ENCODE measurements around the gene RBKS.

The RBKS gene

GRCh38 chr2:27890146-27890923 lies at the start of gene RBKS, which contains the start of gene BABAM2:
TSS of gene RBKS (minus strand) at chr2:27890387. CDS start at chr2:27890345, 42 bp downstream.
TSS of gene BABAM2 (plus strand) at chr2:27890729. CDS start at chr2:27894557, 3,828 bp downstream.
- peak; percentile 81 for DNase-seq

GRCh38 chr2:27935026-27935425 lies 44.8 kb upstream of the RBKS start:
- DNase-seq, result no peak

- DNase-seq, result no peak
Observed at GRCh38 chr2:27932396-27932795, 42.2 kb upstream of the RBKS start.

- DNase-seq, result no peak
Observed at GRCh38 chr2:27931361-27931950, 41.3 kb upstream of the RBKS start.

GRCh38 chr2:27929916-27930486 lies 39.8 kb upstream of the RBKS start:
- no peak for DNase-seq

- no peak for DNase-seq
Observed at GRCh38 chr2:27925766-27926472, 35.7 kb upstream of the RBKS start.

GRCh38 chr2:27922842-27923241 lies 32.7 kb upstream of the RBKS start:
- DNase-seq, result no peak

GRCh38 chr2:27921880-27922547 lies 31.8 kb upstream of the RBKS start:
- no peak for DNase-seq

- no peak for DNase-seq
Observed at GRCh38 chr2:27921424-27921823, 31.2 kb upstream of the RBKS start.

- DNase-seq, result no peak
Observed at GRCh38 chr2:27920148-27920885, 30.1 kb upstream of the RBKS start.

- no peak for DNase-seq
Observed at GRCh38 chr2:27916293-27916995, 26.3 kb upstream of the RBKS start.

GRCh38 chr2:27915874-27916273 lies 25.7 kb upstream of the RBKS start:
- DNase-seq, result peak; percentile 26

- DNase-seq, result no peak
Observed at GRCh38 chr2:27915191-27915590, 25.0 kb upstream of the RBKS start.

- DNase-seq, result no peak
Observed at GRCh38 chr2:27914805-27915175, 24.6 kb upstream of the RBKS start.

- no peak for DNase-seq
Observed at GRCh38 chr2:27914041-27914804, 24.0 kb upstream of the RBKS start.

GRCh38 chr2:27912512-27912911 lies 22.3 kb upstream of the RBKS start:
- DNase-seq, result no peak

GRCh38 chr2:27911458-27912210 lies 21.4 kb upstream of the RBKS start:
- no peak for DNase-seq

GRCh38 chr2:27909901-27910300 lies 19.7 kb upstream of the RBKS start:
- DNase-seq, result no peak

- no peak for DNase-seq
Observed at GRCh38 chr2:27907547-27907946, 17.4 kb upstream of the RBKS start.

- DNase-seq, result no peak
Observed at GRCh38 chr2:27906074-27906473, 15.9 kb upstream of the RBKS start.

Measured in NCI-H1092 treated with DMSO at 0.1 percent for 48 hours (cell line).